GM12878 (cell line): ENCODE results near the gene TRIM54. TPM values are rescaled to one million over a fixed set of nuclear protein-coding genes. Genes with fewer than 3 reads are reported as not detected.

Experiments used
- ATAC-seq: fragments of 200-7000 bp; cut with Tn5 transposase; 3 replicates; pipeline ENCODE4 v1.9.1; 2020; ENCODE audit warnings: mild to moderate bottlenecking, moderate library complexity
- BruUV-seq: library from RNA; stranded (reverse); fragments of 400-500 nt; replicated peaks from 2 replicates; lab custom pipeline; 2021; lab: Mats Ljungman, UMichigan
- CTCF ChIA-PET: fragments of 300-600 bp; sonication (Branson Sonifier 250); formaldehyde crosslinking; extraction: SDS; loops from one replicate; lab custom pipeline; 2021; ENCODE audit warnings: inconsistent platforms; lab: Yijun Ruan, JAX
- POLR2A ChIA-PET: fragments of 350-600 bp; formaldehyde crosslinking; extraction: SDS; loops from one replicate; lab custom pipeline; 2021; ENCODE audit warnings: inconsistent platforms; lab: Charles Lee
- RAD21 ChIA-PET: fragments of 300-600 bp; sonication (Branson Sonifier 250); formaldehyde crosslinking; loops from one replicate; lab custom pipeline; 2023; ENCODE audit warnings: antibody characterized with exemption; ENCODE audit not compliant: unreplicated experiment; lab: Charles Lee
- SMC1A ChIA-PET: fragments of 300-600 bp; sonication (Branson Sonifier 250); formaldehyde crosslinking; loops from one replicate; lab custom pipeline; 2023; ENCODE audit not compliant: unreplicated experiment, uncharacterized antibody; lab: Charles Lee
- DNase-seq: peaks from one replicate; pipeline ENCODE4 v3.0.0-alpha.2; 2011; ENCODE audit warnings: low read depth, low spot score
- FAIRE-seq: peaks from 3 replicates; lab custom pipeline; 2011; peaks lifted over from hg19 to GRCh38; lab: Jason Lieb, UNC
- H2AFZ ChIP-seq: 2 replicates; pipeline ENCODE4 v1.6.0; 2011; ENCODE audit warnings: low read depth, low read length, control low read depth; ENCODE audit not compliant: control insufficient read depth
- H3K27ac ChIP-seq: 2 replicates; pipeline ENCODE4 v1.5.1; 2011; ENCODE audit warnings: control low read depth; ENCODE audit not compliant: control insufficient read depth, insufficient read depth
- H3K27me3 ChIP-seq, 2 experiments: replicated peaks in 1 of 2; 2 replicates each; pipeline versions ENCODE4 v1.6.0 to v1.6.1; 2011; ENCODE audit warnings: low read length in 1 of 2; ENCODE audit not compliant: control insufficient read depth in 2 of 2, insufficient read depth in 2 of 2
- H3K36me3 ChIP-seq, 2 experiments: 2 replicates each; pipeline ENCODE4 v1.5.1; 2011; ENCODE audit warnings: low read length in 1 of 2; ENCODE audit not compliant: control insufficient read depth in 2 of 2, insufficient read depth in 2 of 2
- H3K4me1 ChIP-seq: 2 replicates; pipeline ENCODE4 v1.6.1; 2011; ENCODE audit warnings: mild to moderate bottlenecking, low read length, moderate library complexity, mixed read lengths; ENCODE audit not compliant: control insufficient read depth, insufficient read depth
- H3K4me2 ChIP-seq: 2 replicates; pipeline ENCODE4 v1.6.0; 2011; ENCODE audit warnings: control low read depth; ENCODE audit not compliant: control insufficient read depth, insufficient read depth
- H3K4me3 ChIP-seq: fragments of 200-600 bp; sonication (generic); 2 replicates; pipeline ENCODE4 v1.5.1; 2016
- H3K79me2 ChIP-seq: 2 replicates; pipeline ENCODE4 v1.6.0; 2011; ENCODE audit warnings: low read length; ENCODE audit not compliant: control insufficient read depth, insufficient read depth
- H3K9ac ChIP-seq: 2 replicates; pipeline ENCODE4 v1.8.0; 2011; ENCODE audit warnings: low read length, control low read depth, mixed read lengths; ENCODE audit not compliant: control insufficient read depth, insufficient read depth
- H3K9me3 ChIP-seq: replicated peaks from 3 replicates; pipeline ENCODE4 v1.5.1; 2011; ENCODE audit warnings: mild to moderate bottlenecking, low read length; ENCODE audit not compliant: control insufficient read depth, insufficient read depth
- H4K20me1 ChIP-seq: 2 replicates; pipeline ENCODE4 v1.6.0; 2011; ENCODE audit not compliant: control insufficient read depth, insufficient read depth
- CBX3 ChIP-seq: fragments of 200-600 bp; sonication (generic); IDR thresholded peaks from 2 replicates; pipeline ENCODE4 v1.6.1; 2016; ENCODE audit warnings: low read depth, borderline replicate concordance
- CREB1 ChIP-seq: IDR thresholded peaks from 2 replicates; pipeline ENCODE4 v1.6.1; 2012; ENCODE audit warnings: low read depth, mild to moderate bottlenecking, inconsistent platforms
- CTCF ChIP-seq, 3 experiments: IDR thresholded peaks in 2 of 3; conservative IDR thresholded peaks in 1 of 3; 2 replicates each; pipeline ENCODE4 v1.5.1; 2011; ENCODE audit warnings: low read depth in 3 of 3, low read length in 3 of 3, mild to moderate bottlenecking in 3 of 3, control low read depth in 2 of 3, moderate library complexity in 2 of 3, inconsistent platforms in 1 of 3, mixed read lengths in 1 of 3; ENCODE audit not compliant: control insufficient read depth in 2 of 3, insufficient read depth in 1 of 3; ENCODE audit errors: extremely low read depth in 1 of 3
- LARP7 ChIP-seq: fragments of 450-650 bp; IDR thresholded peaks from 2 replicates; pipeline ENCODE4 v1.6.1; 2017; ENCODE audit warnings: mild to moderate bottlenecking
- MYC ChIP-seq: IDR thresholded peaks from 2 replicates; pipeline ENCODE4 v1.6.1; 2011; ENCODE audit warnings: mild to moderate bottlenecking, low read length, moderate library complexity, inconsistent platforms; ENCODE audit not compliant: insufficient read depth, insufficient replicate concordance, insufficient read length, severe bottlenecking
- NR2C1 ChIP-seq: fragments of 450-650 bp; IDR thresholded peaks from 2 replicates; pipeline ENCODE4 v1.6.1; 2017; ENCODE audit warnings: antibody characterized with exemption, mild to moderate bottlenecking, moderate library complexity
- POU2F2 ChIP-seq: IDR thresholded peaks from 3 replicates; pipeline ENCODE4 v1.6.1; 2011; ENCODE audit warnings: low read depth, mild to moderate bottlenecking, low read length, borderline replicate concordance
- TAF1 ChIP-seq: IDR thresholded peaks from 2 replicates; pipeline ENCODE4 v1.6.1; 2011; ENCODE audit warnings: mild to moderate bottlenecking, low read depth, low read length, borderline replicate concordance
- USF2 ChIP-seq: IDR thresholded peaks from 2 replicates; pipeline ENCODE4 v1.6.1; 2011; ENCODE audit warnings: low read depth, low read length, improper control_type of control experiment, borderline replicate concordance
- WRNIP1 ChIP-seq: IDR thresholded peaks from 2 replicates; pipeline ENCODE4 v1.6.1; 2011; ENCODE audit warnings: low read depth, low read length, improper control_type of control experiment, borderline replicate concordance
- YY1 ChIP-seq: IDR thresholded peaks from 2 replicates; pipeline ENCODE4 v1.6.1; 2011; ENCODE audit warnings: low read depth, mild to moderate bottlenecking, low read length
- ZBTB33 ChIP-seq: fragments of 450-650 bp; IDR thresholded peaks from 2 replicates; pipeline ENCODE4 v1.6.1; 2017; ENCODE audit warnings: mild to moderate bottlenecking
- in situ Hi-C: fragments of 300-500 bp; cut with MboI; formaldehyde crosslinking; loops from 9 replicates; pipeline ENCODE4 v1.14.3; 2018; ENCODE audit warnings: mixed read lengths
- intact Hi-C: fragments of 100-400 bp; cut with micrococcal nuclease; formaldehyde crosslinking; loops from one replicate; pipeline ENCODE4 v1.14.2; 2022; ENCODE audit not compliant: unreplicated experiment
- polyA plus RNA-seq, 11 experiments: library from polyadenylated mRNA; depleted of rRNA in 4 of 11; unstranded in 6 of 11; stranded (reverse) in 5 of 11; fragments of >200 nt; fragmentation: Nextera tagmentation in 4 of 11; fragmentation: Illumina TruSeq in 1 of 11; extraction: Ambion mirVana in 4 of 11; extraction: Trizol in 1 of 11; gene quantifications; 1 replicate in 1 of 11; 2 replicates in 10 of 11; pipeline versions ENCODE4 v1.2.1 to v1.2.3, GENCODE V29; 2011 to 2016; ENCODE audit warnings: inconsistent platforms in 2 of 11, missing spikeins in 2 of 11, low read depth in 1 of 11
- total RNA-seq, 4 experiments: library from RNA; depleted of rRNA in 3 of 4; stranded (reverse); fragments of >200 nt in 3 of 4; fragmentation: Illumina TruSeq in 1 of 4; extraction: Trizol in 1 of 4; gene quantifications; 2 replicates each; pipeline versions ENCODE4 v1.2.1 to v1.2.3, GENCODE V29; 2013 to 2021
- TF ChIP-seq, protein P1 (sequence below): fragments of 450-650 bp; IDR thresholded peaks from 2 replicates; pipeline ENCODE4 v1.6.1; 2017; ENCODE audit warnings: mild to moderate bottlenecking, moderate library complexity

TRIM54 gene
- total and polyA plus RNA-seq, 10 of the 15 experiments (the other 5 are each of a cell fraction or from before 2014, with no cell fraction given) = 0.03 to 0.08 TPM; not detected in 8

DNA sequence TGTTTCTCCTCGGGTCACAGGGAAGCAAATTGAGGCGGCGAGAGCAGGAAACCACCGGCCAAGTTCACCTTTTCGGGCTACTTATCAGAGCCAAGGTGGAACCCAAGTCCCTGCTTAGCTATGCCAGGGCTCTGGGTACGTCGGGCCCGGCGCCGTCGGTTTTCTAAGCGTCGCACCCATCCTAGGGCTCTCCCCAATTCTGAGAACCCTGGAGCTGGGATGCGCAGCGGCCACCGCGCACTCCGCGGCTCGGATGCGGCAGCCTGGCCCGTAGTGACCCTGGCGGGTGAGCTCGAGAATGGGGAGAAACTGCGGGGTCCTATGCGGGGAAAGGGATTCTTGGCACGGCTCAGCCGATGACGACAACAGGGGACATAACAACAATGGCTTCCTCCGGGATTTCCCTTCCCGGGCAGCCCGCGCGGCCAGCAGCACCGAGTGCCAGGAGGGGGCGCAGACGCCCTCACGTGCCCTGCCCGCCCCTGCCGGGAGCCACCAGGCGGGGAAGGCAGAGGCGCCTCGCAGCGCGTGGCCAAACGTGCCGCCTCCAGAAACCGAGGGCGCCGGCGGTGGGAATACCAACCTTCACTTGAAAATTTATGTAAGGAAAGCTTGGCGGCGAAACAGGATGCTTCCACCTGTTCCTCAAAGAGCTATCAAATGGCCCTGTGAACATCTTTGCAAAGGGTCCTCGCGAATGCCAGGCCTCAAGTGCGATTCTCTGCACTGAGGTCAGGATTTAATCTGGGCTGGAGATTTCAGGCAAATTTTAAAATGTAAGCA lies 17.3 kb upstream of the TRIM54 start (continued):
- TF ChIP-seq ZBTB33 (no peak), CTCF (IDR thresholded peaks at IDR 0.05 in 2 of 3, conservative IDR thresholded peaks at IDR 0.05 in 1 of 3; ENCODE audit: control insufficient read depth in 2 of 3, extremely low read depth in 1 of 3, insufficient read depth in 1 of 3, low read depth in 3 of 3, low read length in 3 of 3) (peak; percentile 35 to 65 (median 62); a peak in 4 of 6 replicates), USF2 (no peak), POU2F2 (no peak)

DNA sequence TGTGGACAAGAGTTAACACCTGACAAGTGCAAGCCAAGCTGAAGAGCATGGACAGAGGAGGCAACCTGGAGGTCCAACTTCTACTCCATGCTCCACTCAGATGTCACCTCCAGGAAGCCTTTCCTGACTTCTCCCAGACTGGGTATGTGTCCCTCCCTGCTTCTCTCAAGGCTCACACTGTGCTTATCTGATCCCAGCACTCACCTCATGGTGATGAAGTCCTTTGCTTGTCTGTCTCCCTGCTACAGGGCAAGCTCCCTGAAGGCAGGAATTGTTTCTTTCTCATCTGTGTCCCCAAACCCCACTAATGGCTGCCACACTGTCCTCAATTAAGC lies 16.7 kb upstream of the TRIM54 start:
- RAD21 ChIA-PET = interaction anchor here (1.9 to 3.6 kb wide), 2 partner anchors 8 to 15 kb away, joined by 5 to 16 read pairs; no protein-coding TSS in a partner anchor
- Histone ChIP-seq H3K4me2 (no peak overlapping the region), H2AFZ (no peak overlapping the region), H3K4me1 (peaks cover 19% of the 10 kb centered on the region), H4K20me1 (no peaks in the 10 kb centered on the region), H3K79me2 (no peaks in the 10 kb centered on the region), H3K9me3 (no peaks in the 10 kb centered on the region), H3K9ac (no peak overlapping the region), H3K27me3 (peaks cover 21 to 40% of the 10 kb centered on the region in 2 experiments), H3K4me3 (no peak overlapping the region), H3K27ac (no peak overlapping the region), H3K36me3 (no peaks in the 10 kb centered on the region)
- intact Hi-C loops (no loop called here), in situ Hi-C loops (no loop called here)
- no TSS peak for BruUV-seq
- ATAC-seq (no peak), DNase-seq (no peak), FAIRE-seq (no peak)
- SMC1A ChIA-PET = interaction anchor here (1.6 to 4.2 kb wide), 2 partner anchors 14 to 37 kb away, joined by 3 to 20 read pairs; no protein-coding TSS in a partner anchor
- CTCF ChIA-PET = interaction anchor here (0.7 to 7.9 kb wide), 7 partner anchors 8 to 418 kb away, joined by 3 to 52 read pairs (median 6); no protein-coding TSS in a partner anchor
- POLR2A ChIA-PET = no interaction called here
- TF ChIP-seq CBX3 = no peak
- no peak for TF ChIP-seq CREB1
- no peak for TF ChIP-seq TAF1
- no peak for TF ChIP-seq YY1
- no peak for TF ChIP-seq NR2C1
- TF ChIP-seq LARP7 = no peak
- TF ChIP-seq MYC = no peak
- TF ChIP-seq, protein P1, sequence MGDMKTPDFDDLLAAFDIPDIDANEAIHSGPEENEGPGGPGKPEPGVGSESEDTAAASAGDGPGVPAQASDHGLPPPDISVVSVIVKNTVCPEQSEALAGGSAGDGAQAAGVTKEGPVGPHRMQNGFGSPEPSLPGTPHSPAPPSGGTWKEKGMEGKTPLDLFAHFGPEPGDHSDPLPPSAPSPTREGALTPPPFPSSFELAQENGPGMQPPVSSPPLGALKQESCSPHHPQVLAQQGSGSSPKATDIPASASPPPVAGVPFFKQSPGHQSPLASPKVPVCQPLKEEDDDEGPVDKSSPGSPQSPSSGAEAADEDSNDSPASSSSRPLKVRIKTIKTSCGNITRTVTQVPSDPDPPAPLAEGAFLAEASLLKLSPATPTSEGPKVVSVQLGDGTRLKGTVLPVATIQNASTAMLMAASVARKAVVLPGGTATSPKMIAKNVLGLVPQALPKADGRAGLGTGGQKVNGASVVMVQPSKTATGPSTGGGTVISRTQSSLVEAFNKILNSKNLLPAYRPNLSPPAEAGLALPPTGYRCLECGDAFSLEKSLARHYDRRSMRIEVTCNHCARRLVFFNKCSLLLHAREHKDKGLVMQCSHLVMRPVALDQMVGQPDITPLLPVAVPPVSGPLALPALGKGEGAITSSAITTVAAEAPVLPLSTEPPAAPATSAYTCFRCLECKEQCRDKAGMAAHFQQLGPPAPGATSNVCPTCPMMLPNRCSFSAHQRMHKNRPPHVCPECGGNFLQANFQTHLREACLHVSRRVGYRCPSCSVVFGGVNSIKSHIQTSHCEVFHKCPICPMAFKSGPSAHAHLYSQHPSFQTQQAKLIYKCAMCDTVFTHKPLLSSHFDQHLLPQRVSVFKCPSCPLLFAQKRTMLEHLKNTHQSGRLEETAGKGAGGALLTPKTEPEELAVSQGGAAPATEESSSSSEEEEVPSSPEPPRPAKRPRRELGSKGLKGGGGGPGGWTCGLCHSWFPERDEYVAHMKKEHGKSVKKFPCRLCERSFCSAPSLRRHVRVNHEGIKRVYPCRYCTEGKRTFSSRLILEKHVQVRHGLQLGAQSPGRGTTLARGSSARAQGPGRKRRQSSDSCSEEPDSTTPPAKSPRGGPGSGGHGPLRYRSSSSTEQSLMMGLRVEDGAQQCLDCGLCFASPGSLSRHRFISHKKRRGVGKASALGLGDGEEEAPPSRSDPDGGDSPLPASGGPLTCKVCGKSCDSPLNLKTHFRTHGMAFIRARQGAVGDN = no peak
- no peak for TF ChIP-seq WRNIP1
